Stimulated activated CD4-positive, alpha-beta T cell treated with anti-CD3 and anti-CD28 coated beads, Interleukin-2, amount 100 ng/mL, for 4 hours (primary cell): Measurements from ENCODE around the gene TSPAN18.

Source experiments
- DNase-seq: peaks from one replicate; pipeline ENCODE4 v3.0.0-alpha.2; 2020; ENCODE audit warnings: low read depth

TSPAN18 gene

GRCh38 chr11:44979543-44980399 lies 253.0 kb downstream of the TSPAN18 start:
- no peak for DNase-seq

- DNase-seq, result no peak
These were observed 254.0 kb downstream of the TSPAN18 start for GRCh38 chr11:44980533-44981427.
